VCaP (cell line): ENCODE results near the gene VWA8.

ENCODE experiments used
- H3K27ac ChIP-seq: fragments of 450-650 bp; 2 replicates; pipeline ENCODE4 v1.5.1; 2017
- CTCF ChIP-seq: fragments of 450-650 bp; conservative IDR thresholded peaks from 2 replicates; pipeline ENCODE4 v1.5.1; 2017; ENCODE audit warnings: mild to moderate bottlenecking, moderate library complexity

VWA8 gene

GRCh38 chr13:41995946-41996345 is 35.0 kb upstream of the VWA8 start:
- no peak for TF ChIP-seq CTCF
- H3K27ac ChIP-seq: no peak overlapping the region

GRCh38 chr13:41995336-41995735 is 34.4 kb upstream of the VWA8 start:
- H3K27ac ChIP-seq: no peak overlapping the region
- no peak for TF ChIP-seq CTCF

- no peak overlapping the region for H3K27ac ChIP-seq
- no peak for TF ChIP-seq CTCF
Observed at GRCh38 chr13:41994696-41995095, 33.8 kb upstream of the VWA8 start.

GRCh38 chr13:41991936-41992335 is 31.0 kb upstream of the VWA8 start:
- no peak overlapping the region for H3K27ac ChIP-seq
- no peak for TF ChIP-seq CTCF

- no peak overlapping the region for H3K27ac ChIP-seq
- TF ChIP-seq CTCF: no peak
Observed at GRCh38 chr13:41988244-41988643, 27.3 kb upstream of the VWA8 start.

GRCh38 chr13:41985788-41986508 is 25.0 kb upstream of the VWA8 start:
- no peak overlapping the region for H3K27ac ChIP-seq
- no peak for TF ChIP-seq CTCF

- no peak for TF ChIP-seq CTCF
- no peak overlapping the region for H3K27ac ChIP-seq
Observed at GRCh38 chr13:41981951-41982715, 21.2 kb upstream of the VWA8 start.
